Tibial artery (tissue), 4 donors: ENCODE data around the gene MYORG.
"Not testable (repeated sequence)": the region's sequence is repeated elsewhere in the genome, so short reads cannot be mapped to it uniquely, and the experiment has no call there.

Experiments
- DNase-seq, 2 donors: peaks; one replicate each; pipeline ENCODE4 v3.0.0-alpha.2; 2019
- H3K27ac ChIP-seq, 2 donors: fragments of 200-600 bp; sonication (generic) in 1 of 2; 1 replicate in 1 of 2; 2 replicates in 1 of 2; pipeline ENCODE4 v1.5.1; 2018 to 2019; ENCODE audit warnings: mild to moderate bottlenecking in 1 of 2
- H3K27me3 ChIP-seq, 2 donors: fragments of 200-600 bp; sonication (generic) in 1 of 2; one replicate each; pipeline versions ENCODE4 v1.5.1 to v1.6.0; 2016 to 2019
- H3K36me3 ChIP-seq, 3 donors: fragments of 200-600 bp; sonication (generic) in 2 of 3; one replicate each; pipeline ENCODE4 v1.5.1; 2016 to 2019; ENCODE audit warnings: mild to moderate bottlenecking in 2 of 3
- H3K4me1 ChIP-seq, 4 donors: fragments of 200-600 bp; sonication (generic) in 2 of 4; 1 replicate in 3 of 4; 2 replicates in 1 of 4; pipeline ENCODE4 v1.5.1; 2016 to 2019
- H3K4me3 ChIP-seq, 2 donors: fragments of 200-600 bp; sonication (generic) in 1 of 2; 1 replicate in 1 of 2; 2 replicates in 1 of 2; pipeline ENCODE4 v1.5.1; 2018 to 2019; ENCODE audit warnings: mild to moderate bottlenecking in 2 of 2
- H3K9me3 ChIP-seq, 3 donors: fragments of 200-600 bp; sonication (generic) in 1 of 3; one replicate each; pipeline ENCODE4 v1.5.1; 2016 to 2019
- intact Hi-C: fragments of 100-400 bp; cut with DNase I; formaldehyde crosslinking; loops from one replicate; pipeline ENCODE4 v1.15.0; 2023; ENCODE audit warnings: low total_unique reads
- TF ChIP-seq, protein P1 (sequence below), 2 experiments: fragments of 200-600 bp in 1 of 2; fragments of 450-650 bp in 1 of 2; IDR thresholded peaks; one replicate each; pipeline ENCODE4 v1.5.1; 2017 to 2019; ENCODE audit warnings: antibody characterized with exemption in 2 of 2, mild to moderate bottlenecking in 1 of 2, moderate library complexity in 1 of 2

MYORG gene

DNA sequence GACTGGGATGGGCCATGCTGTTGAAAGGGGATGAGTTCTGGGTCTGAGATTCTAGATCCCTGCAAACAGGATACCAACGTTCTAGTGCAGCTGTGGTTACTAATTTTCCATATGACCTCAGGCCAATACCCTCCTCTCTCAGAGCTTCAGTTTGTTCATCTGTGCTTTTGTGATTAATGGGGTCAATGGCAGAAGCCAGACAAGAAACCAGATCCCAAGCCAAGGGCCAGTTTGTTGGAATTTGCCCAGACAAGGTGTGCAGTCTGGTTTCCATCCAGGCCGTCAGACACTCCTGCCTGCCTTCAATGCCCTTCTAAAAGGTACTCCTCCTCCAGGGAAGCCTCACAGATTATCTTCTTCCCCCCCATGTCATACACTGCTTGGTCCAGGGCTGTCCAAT lies 11.4 kb downstream of the MYORG start:
- Histone ChIP-seq H3K4me1 (no peaks in the 10 kb centered on the region), H3K4me3 (no peak overlapping the region), H3K27ac (no peak overlapping the region), H3K9me3 (no peaks in the 10 kb centered on the region), H3K36me3 (peaks cover 0 to 16% (median 6%) of the 10 kb centered on the region in 3 donors), H3K27me3 (no peaks in the 10 kb centered on the region)
- intact Hi-C loops, result no loop called here
- no peak for DNase-seq
- TF ChIP-seq, protein P1, sequence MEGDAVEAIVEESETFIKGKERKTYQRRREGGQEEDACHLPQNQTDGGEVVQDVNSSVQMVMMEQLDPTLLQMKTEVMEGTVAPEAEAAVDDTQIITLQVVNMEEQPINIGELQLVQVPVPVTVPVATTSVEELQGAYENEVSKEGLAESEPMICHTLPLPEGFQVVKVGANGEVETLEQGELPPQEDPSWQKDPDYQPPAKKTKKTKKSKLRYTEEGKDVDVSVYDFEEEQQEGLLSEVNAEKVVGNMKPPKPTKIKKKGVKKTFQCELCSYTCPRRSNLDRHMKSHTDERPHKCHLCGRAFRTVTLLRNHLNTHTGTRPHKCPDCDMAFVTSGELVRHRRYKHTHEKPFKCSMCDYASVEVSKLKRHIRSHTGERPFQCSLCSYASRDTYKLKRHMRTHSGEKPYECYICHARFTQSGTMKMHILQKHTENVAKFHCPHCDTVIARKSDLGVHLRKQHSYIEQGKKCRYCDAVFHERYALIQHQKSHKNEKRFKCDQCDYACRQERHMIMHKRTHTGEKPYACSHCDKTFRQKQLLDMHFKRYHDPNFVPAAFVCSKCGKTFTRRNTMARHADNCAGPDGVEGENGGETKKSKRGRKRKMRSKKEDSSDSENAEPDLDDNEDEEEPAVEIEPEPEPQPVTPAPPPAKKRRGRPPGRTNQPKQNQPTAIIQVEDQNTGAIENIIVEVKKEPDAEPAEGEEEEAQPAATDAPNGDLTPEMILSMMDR (IDR thresholded peaks at IDR 0.05), result no peak

DNA sequence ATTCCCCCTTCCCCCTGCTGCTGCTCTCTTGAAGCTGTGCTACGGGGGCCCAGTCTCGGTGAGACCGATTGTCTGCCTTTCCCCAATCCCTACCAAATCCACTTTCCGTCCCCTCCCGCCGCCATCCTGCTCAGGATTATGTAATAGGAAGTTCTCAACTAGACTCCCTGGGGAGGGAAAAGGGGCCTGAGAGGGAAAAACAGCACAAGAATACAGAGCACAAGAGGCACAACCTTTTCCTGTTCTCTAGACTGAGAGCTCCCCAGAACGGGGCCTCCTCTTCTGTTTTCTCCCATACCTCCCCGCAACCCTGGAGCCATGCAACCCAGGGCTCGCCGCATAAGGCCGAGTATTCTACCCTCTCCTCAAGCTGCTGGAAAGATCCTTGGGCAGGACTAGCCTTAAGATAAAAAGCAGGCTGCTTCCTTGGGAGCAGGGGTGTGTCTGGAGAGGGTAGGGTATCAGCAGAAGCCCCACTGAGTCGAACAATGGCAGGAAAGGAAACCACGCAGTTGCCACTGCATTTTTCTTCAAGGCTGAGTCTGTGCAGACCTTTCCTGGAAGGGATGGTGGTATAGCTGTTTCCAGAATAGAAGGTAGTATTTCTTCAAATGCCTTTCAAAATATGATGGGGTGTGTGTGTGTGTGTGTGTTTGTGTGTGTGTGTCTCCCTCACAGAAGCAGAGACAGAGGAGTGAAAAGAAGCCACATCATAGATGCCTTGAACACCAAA lies 12.9 kb downstream of the MYORG start:
- Histone ChIP-seq H3K27ac (no peak overlapping the region), H3K4me3 (no peak overlapping the region), H3K27me3 (no peaks in the 10 kb centered on the region), H3K36me3 (peaks cover 0 to 11% (median 5%) of the 10 kb centered on the region in 3 donors), H3K9me3 (no peaks in the 10 kb centered on the region), H3K4me1 (no peaks in the 10 kb centered on the region)
- intact Hi-C loops, result no loop called here
- TF ChIP-seq, protein P1 (IDR thresholded peaks at IDR 0.05), result no peak
- peak in 1 of 2 donors; percentile 60 for DNase-seq

DNA sequence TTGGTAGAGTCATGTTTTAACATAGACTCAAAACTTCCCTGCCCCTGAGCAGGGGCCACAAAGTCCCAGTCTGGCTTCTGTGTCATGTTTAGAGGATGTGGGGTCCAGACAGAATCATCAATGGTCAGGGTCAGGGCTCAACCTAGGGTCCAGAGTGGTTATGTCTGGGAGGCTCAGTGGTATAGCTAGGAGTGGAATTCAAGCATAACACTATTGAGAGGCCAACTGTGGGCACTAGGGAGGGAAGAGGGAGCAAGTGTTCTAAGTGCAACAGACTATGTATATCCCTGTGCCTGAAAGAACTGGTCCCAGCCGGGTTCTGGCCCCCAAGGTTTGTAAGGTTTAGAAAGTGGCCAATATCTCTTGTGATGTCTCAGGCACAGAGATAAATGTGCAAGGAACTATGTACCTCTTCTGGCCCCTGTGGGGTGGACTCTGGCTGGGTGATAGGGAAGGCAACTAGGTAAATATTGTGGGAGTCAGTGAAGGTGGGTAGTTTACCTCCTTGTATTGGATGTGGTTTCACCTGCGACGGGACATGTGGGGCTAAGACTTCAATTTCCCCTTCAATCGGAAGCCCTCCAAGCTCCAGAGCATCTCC lies 14.0 kb downstream of the MYORG start:
- Histone ChIP-seq H3K27ac (no peak overlapping the region), H3K9me3 (no peaks in the 10 kb centered on the region), H3K4me3 (no peak overlapping the region), H3K4me1 (no peaks in the 10 kb centered on the region), H3K27me3 (no peaks in the 10 kb centered on the region), H3K36me3 (peaks cover 0 to 4% (median 0%) of the 10 kb centered on the region in 3 donors)
- intact Hi-C loops, result no loop called here
- peak in 1 of 2 donors; percentile 13 for DNase-seq
- TF ChIP-seq, protein P1 (IDR thresholded peaks at IDR 0.05), result no peak

DNA sequence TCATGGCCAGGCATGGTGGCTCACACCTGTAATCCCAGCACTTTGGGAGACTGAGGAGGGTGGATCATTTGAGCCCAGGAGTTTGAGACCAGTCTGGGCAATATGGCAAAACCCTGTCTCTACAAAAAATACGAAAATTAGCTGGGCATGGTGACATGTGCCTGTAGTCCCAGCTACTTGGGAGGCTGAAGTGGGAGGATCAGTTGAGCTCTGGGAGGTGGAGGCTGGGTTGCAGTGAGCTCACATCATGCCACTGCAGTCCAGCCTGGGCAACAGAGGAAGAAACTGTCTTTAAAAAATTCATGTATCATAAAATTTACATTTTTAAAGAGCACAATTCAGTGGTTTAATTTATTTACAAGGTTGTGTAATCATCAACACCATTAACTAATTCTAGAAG lies 23.7 kb downstream of the MYORG start:
- DNase-seq, result not testable (repeated sequence)

DNA sequence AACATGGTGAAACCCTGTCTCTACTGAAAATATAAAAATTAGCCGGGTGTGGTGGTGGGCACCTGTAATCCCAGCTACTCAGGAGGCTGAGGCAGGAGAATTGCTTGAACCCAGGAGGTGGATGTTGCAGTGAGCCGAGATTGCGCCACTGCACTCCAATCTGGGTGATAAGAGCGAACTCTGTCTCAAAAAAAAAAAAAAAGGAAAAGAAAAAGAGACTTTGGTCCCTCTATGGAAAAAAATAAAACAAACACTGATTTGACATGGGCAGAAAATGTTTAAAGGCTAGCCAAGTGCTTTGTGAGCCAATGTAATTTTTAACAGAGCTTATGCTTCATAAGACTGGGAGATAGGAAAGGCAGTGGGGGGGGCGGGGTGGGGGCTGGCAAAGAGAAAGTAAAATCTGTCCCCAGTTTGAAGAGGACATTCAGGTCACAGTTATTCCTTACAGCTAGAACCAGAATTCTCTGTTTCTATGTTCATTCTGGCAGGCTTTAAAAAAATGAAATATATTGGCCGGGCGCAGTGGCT lies 24.5 kb downstream of the MYORG start:
- H3K9me3 ChIP-seq, result peaks cover 0 to 10% (median 0%) of the 10 kb centered on the region in 3 donors
- H3K27me3 ChIP-seq, H3K4me1 ChIP-seq, H3K27ac ChIP-seq, DNase-seq, intact Hi-C loops, H3K36me3 ChIP-seq, H3K4me3 ChIP-seq: not testable (repeated sequence)

More for the DNA sequence above, 23.7 kb downstream of the MYORG start:
- H3K4me3 ChIP-seq, H3K4me1 ChIP-seq, H3K27ac ChIP-seq, H3K27me3 ChIP-seq, H3K36me3 ChIP-seq, intact Hi-C loops: not testable (repeated sequence)
- H3K9me3 ChIP-seq, result peaks cover 0 to 10% (median 0%) of the 10 kb centered on the region in 3 donors

DNA sequence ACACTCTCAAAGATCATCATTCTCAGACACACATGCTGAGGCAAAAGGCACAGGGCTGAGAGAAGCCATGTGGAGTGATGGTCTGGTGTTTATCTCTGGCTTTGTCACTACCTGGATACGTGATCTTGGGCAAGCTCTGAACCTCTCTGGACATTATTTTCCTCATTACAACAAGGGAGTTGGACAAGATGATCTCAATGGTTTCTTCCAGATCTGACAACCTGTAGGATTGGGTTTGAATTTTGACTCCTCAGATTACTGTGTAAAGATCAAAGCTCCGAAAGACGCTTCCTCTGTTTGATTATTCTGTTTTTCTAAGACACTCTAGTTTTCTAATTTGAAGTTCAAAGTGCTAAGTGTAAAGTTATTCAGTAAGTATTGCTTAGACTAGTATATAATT lies 27.4 kb downstream of the MYORG start:
- H3K27me3 ChIP-seq, result no peaks in the 10 kb centered on the region
- intact Hi-C loops, result no loop called here
- peaks cover 0 to 17% (median 6%) of the 10 kb centered on the region in 4 donors for H3K4me1 ChIP-seq

More for the DNA sequence above, 27.4 kb downstream of the MYORG start:
- no peak for DNase-seq
- Histone ChIP-seq H3K9me3 (no peaks in the 10 kb centered on the region), H3K27ac (no peak overlapping the region), H3K36me3 (peaks cover 0 to 8% (median 7%) of the 10 kb centered on the region in 3 donors), H3K4me3 (no peak overlapping the region)
- TF ChIP-seq, protein P1 (IDR thresholded peaks at IDR 0.05), result no peak
